Fibroblast of lung (primary cell): ENCODE data around the gene KAT7.

Source experiments
- EZH2 ChIP-seq: IDR thresholded peaks from 2 replicates; pipeline ENCODE4 v1.5.1; 2012; ENCODE audit warnings: low read length, control low read depth, mild to moderate bottlenecking; ENCODE audit errors: missing control alignments
- TF ChIP-seq, protein P1 (sequence below), 2 donors: IDR thresholded peaks in 1 of 2; conservative IDR thresholded peaks in 1 of 2; 1 replicate in 1 of 2; 2 replicates in 1 of 2; pipeline ENCODE4 v1.5.1; 2011 to 2012; ENCODE audit warnings: low read length in 2 of 2, control low read depth in 1 of 2, inconsistent platforms in 1 of 2, low read depth in 1 of 2, mild to moderate bottlenecking in 1 of 2

GRCh38 chr17:49820773-49821172, 32.3 kb downstream of the KAT7 start:
- TF ChIP-seq, protein P1, sequence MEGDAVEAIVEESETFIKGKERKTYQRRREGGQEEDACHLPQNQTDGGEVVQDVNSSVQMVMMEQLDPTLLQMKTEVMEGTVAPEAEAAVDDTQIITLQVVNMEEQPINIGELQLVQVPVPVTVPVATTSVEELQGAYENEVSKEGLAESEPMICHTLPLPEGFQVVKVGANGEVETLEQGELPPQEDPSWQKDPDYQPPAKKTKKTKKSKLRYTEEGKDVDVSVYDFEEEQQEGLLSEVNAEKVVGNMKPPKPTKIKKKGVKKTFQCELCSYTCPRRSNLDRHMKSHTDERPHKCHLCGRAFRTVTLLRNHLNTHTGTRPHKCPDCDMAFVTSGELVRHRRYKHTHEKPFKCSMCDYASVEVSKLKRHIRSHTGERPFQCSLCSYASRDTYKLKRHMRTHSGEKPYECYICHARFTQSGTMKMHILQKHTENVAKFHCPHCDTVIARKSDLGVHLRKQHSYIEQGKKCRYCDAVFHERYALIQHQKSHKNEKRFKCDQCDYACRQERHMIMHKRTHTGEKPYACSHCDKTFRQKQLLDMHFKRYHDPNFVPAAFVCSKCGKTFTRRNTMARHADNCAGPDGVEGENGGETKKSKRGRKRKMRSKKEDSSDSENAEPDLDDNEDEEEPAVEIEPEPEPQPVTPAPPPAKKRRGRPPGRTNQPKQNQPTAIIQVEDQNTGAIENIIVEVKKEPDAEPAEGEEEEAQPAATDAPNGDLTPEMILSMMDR (conservative IDR thresholded peaks at IDR 0.05 in 1 of 2, IDR thresholded peaks at IDR 0.05 in 1 of 2; ENCODE audit: low read depth in 1 of 2, low read length in 2 of 2) = no peak
- TF ChIP-seq EZH2 = no peak
